OCI-LY1 (cell line): ENCODE data around the gene GGCT.

Experiments used
- CTCF ChIP-seq: fragments of 200-600 bp; sonication (generic), shearing (Covaris generic); IDR thresholded peaks from 2 replicates; pipeline ENCODE4 v1.5.1; 2017; ENCODE audit warnings: mild to moderate bottlenecking, antibody characterized with exemption, low read length, moderate library complexity, mixed read lengths
- EZH2 ChIP-seq: fragments of 200-600 bp; sonication (generic), shearing (Covaris generic); IDR thresholded peaks from 2 replicates; pipeline ENCODE4 v1.8.0; 2017; ENCODE audit warnings: borderline replicate concordance, mixed run types, mild to moderate bottlenecking, antibody characterized with exemption, low read length, moderate library complexity, mixed read lengths

DNA sequence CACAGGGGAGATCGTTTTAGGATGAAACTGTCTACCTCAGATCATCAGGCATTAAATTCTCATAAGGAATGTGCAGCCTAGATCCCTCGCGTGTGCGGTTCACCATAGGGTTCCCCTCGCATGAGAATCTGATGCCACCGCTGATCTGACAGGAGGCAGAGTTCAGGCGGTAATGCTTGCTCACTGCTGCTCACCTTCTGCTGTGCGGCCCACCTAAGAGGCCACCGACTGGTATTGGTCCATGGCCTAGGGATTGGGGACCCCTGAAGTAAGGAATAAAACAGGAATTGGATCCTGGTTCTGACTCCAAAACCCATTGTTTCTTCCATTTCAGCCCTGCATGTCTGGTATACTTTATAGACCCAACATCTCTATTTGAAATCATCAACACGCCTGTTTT is 30.1 kb downstream of the GGCT start:
- no peak for TF ChIP-seq CTCF
- no peak for TF ChIP-seq EZH2
